IMR-90 (cell line): ENCODE data around the gene DCP1A. TPM values are rescaled to one million over a fixed set of nuclear protein-coding genes. Genes with fewer than 3 reads are reported as not detected.
A peak's percentile ranks its signal among the peaks of the same experiment; 100 is the strongest.

Source experiments
- ATAC-seq: fragments of 200-7000 bp; cut with Tn5 transposase; 2 replicates; pipeline ENCODE4 v1.9.1; 2020; ENCODE audit warnings: low read depth, mild to moderate bottlenecking, moderate library complexity
- BruUV-seq: library from RNA; stranded (reverse); fragments of 400-500 nt; replicated peaks from 2 replicates; lab custom pipeline; 2021; lab: Mats Ljungman, UMichigan
- CTCF ChIA-PET: fragments of 300-600 bp; formaldehyde crosslinking; extraction: SDS; loops from one replicate; lab custom pipeline; 2021; ENCODE audit warnings: antibody characterized with exemption; lab: Yijun Ruan, JAX
- POLR2A ChIA-PET: fragments of 300-600 bp; sonication (Branson Sonifier 250); formaldehyde crosslinking; loops from one replicate; lab custom pipeline; 2022; ENCODE audit warnings: antibody characterized with exemption; ENCODE audit not compliant: unreplicated experiment; lab: Charles Lee
- DNase-seq: peaks from one replicate; pipeline ENCODE4 v3.0.0; 2013
- H2AFZ ChIP-seq: replicated peaks from 2 replicates; pipeline ENCODE3; 2013; ENCODE audit warnings: low read length, mild to moderate bottlenecking; ENCODE audit not compliant: poor library complexity
- H2AK5ac ChIP-seq: 2 replicates; pipeline ENCODE4 v1.6.1; 2013; ENCODE audit warnings: low read depth, low read length, inconsistent platforms
- H2AK9ac ChIP-seq: replicated peaks from 2 replicates; pipeline ENCODE3; 2013; ENCODE audit warnings: mild to moderate bottlenecking, low read depth, low read length, moderate library complexity; ENCODE audit not compliant: poor library complexity
- H2BK120ac ChIP-seq: 2 replicates; pipeline ENCODE4 v1.6.1; 2013; ENCODE audit warnings: low read depth, low read length, inconsistent platforms
- H2BK15ac ChIP-seq: 3 replicates; pipeline ENCODE4 v1.6.1; 2013; ENCODE audit warnings: low read depth, low read length, inconsistent platforms
- H2BK20ac ChIP-seq: 2 replicates; pipeline ENCODE4 v1.6.1; 2013; ENCODE audit warnings: low read depth, mild to moderate bottlenecking, inconsistent platforms, low read length, moderate library complexity
- H2BK5ac ChIP-seq: 2 replicates; pipeline ENCODE4 v1.6.1; 2013; ENCODE audit warnings: mild to moderate bottlenecking, low read depth, low read length, inconsistent platforms; ENCODE audit not compliant: poor library complexity, severe bottlenecking
- H3K14ac ChIP-seq: replicated peaks from 2 replicates; pipeline ENCODE4 v1.6.1; 2013; ENCODE audit warnings: low read depth, low read length, inconsistent platforms
- H3K18ac ChIP-seq: 2 replicates; pipeline ENCODE4 v1.6.1; 2013; ENCODE audit warnings: low read depth, low read length, control low read depth
- H3K23ac ChIP-seq: 2 replicates; pipeline ENCODE4 v1.6.1; 2013; ENCODE audit warnings: low read depth, low read length, inconsistent platforms
- H3K27ac ChIP-seq: 2 replicates; pipeline ENCODE4 v1.5.1; 2013; ENCODE audit warnings: mild to moderate bottlenecking, control low read depth, low read length; ENCODE audit not compliant: insufficient read depth
- H3K27me3 ChIP-seq: 2 replicates; pipeline ENCODE4 v1.6.1; 2013; ENCODE audit warnings: low read length; ENCODE audit not compliant: control insufficient read depth, insufficient read depth
- H3K36me3 ChIP-seq: 2 replicates; pipeline ENCODE4 v1.6.1; 2013; ENCODE audit warnings: low read length, mixed read lengths; ENCODE audit not compliant: control insufficient read depth, insufficient read depth
- H3K4ac ChIP-seq: 2 replicates; pipeline ENCODE4 v1.6.1; 2013; ENCODE audit warnings: low read depth, low read length, inconsistent platforms
- H3K4me1 ChIP-seq: 2 replicates; pipeline ENCODE4 v1.6.1; 2013; ENCODE audit warnings: low read length, mixed read lengths; ENCODE audit not compliant: control insufficient read depth, insufficient read depth
- H3K4me2 ChIP-seq: 2 replicates; pipeline ENCODE4 v1.6.1; 2013; ENCODE audit warnings: low read depth, mild to moderate bottlenecking, control low read depth, low read length, moderate library complexity
- H3K4me3 ChIP-seq: 2 replicates; pipeline ENCODE4 v1.5.1; 2013; ENCODE audit warnings: low read depth, mild to moderate bottlenecking, control low read depth, low read length, moderate library complexity; ENCODE audit not compliant: insufficient read depth
- H3K56ac ChIP-seq: 2 replicates; pipeline ENCODE4 v1.6.1; 2013; ENCODE audit warnings: low read length, inconsistent platforms; ENCODE audit not compliant: insufficient read depth; ENCODE audit errors: extremely low read depth
- H3K79me1 ChIP-seq, 2 experiments: 2 replicates each; pipeline ENCODE4 v1.6.1; 2013; ENCODE audit warnings: low read length in 2 of 2, inconsistent platforms in 1 of 2, low read depth in 1 of 2
- H3K9ac ChIP-seq: 2 replicates; pipeline ENCODE4 v1.6.1; 2013; ENCODE audit warnings: low read depth, low read length, control low read depth
- H3K9me1 ChIP-seq: 2 replicates; pipeline ENCODE4 v1.6.1; 2013; ENCODE audit warnings: low read length, inconsistent platforms; ENCODE audit not compliant: insufficient read depth
- H3K9me3 ChIP-seq: 2 replicates; pipeline ENCODE4 v1.6.1; 2013; ENCODE audit warnings: low read length; ENCODE audit not compliant: control insufficient read depth, insufficient read depth
- H4K20me1 ChIP-seq: 2 replicates; pipeline ENCODE4 v1.6.1; 2013; ENCODE audit warnings: low read length, inconsistent platforms; ENCODE audit not compliant: insufficient read depth
- H4K5ac ChIP-seq: 2 replicates; pipeline ENCODE4 v1.6.1; 2013; ENCODE audit warnings: mild to moderate bottlenecking, low read depth, low read length, control low read depth
- H4K8ac ChIP-seq, 2 experiments: 2 replicates each; pipeline ENCODE4 v1.6.1; 2013; ENCODE audit warnings: low read depth in 2 of 2, low read length in 2 of 2, control low read depth in 1 of 2, inconsistent platforms in 1 of 2
- H4K91ac ChIP-seq: 2 replicates; pipeline ENCODE4 v1.6.1; 2013; ENCODE audit warnings: low read depth, low read length, inconsistent platforms; ENCODE audit not compliant: insufficient read depth
- WGBS, 2 experiments: methylation state at CpG; one replicate each; pipeline versions ENCODE4 v1.1.5 to v1.1.7; 2013; ENCODE audit warnings: missing lambda C conversion rate in 2 of 2; ENCODE audit not compliant: insufficient read length in 1 of 2; ENCODE audit errors: extremely low coverage in 2 of 2; 5-methylcytosine and 5-hydroxymethylcytosine counted together
- dilution Hi-C: fragments of 300-500 bp; cut with HindIII; formaldehyde crosslinking; loops from one replicate; pipeline ENCODE4 v1.14.3; 2018; ENCODE audit warnings: low sequenced_read_pairs; ENCODE audit not compliant: unreplicated experiment
- in situ Hi-C: fragments of 300-500 bp; cut with MboI; formaldehyde crosslinking; loops from 3 replicates; pipeline ENCODE4 v1.14.3; 2019; ENCODE audit warnings: low sequenced_read_pairs, inconsistent platforms, mixed read lengths
- intact Hi-C: fragments of 100-400 bp; cut with micrococcal nuclease; formaldehyde crosslinking; loops from 2 replicates; pipeline ENCODE4 v1.10.0; 2022
- polyA plus RNA-seq, 3 experiments: library from polyadenylated mRNA; depleted of rRNA; stranded (reverse); fragments of >200 nt; gene quantifications; 2 replicates each; pipeline ENCODE4 v1.2.3, GENCODE V29; 2012; ENCODE audit warnings: low replicate concordance in 1 of 3
- total RNA-seq: library from RNA; depleted of rRNA; stranded (reverse); fragments of >200 nt; gene quantifications from 2 replicates; pipeline ENCODE4 v1.2.3, GENCODE V29; 2012
- TF ChIP-seq, protein P1 (sequence below): fragments of 150-350 bp; IDR thresholded peaks from 2 replicates; pipeline ENCODE4 v1.6.1; 2016; ENCODE audit warnings: low read depth, mild to moderate bottlenecking, low read length, moderate library complexity, borderline replicate concordance

DCP1A gene
- total and polyA plus RNA-seq, 2 of the 4 experiments (the other 2 are of a cell fraction) = 13.2 to 30.1 TPM

GRCh38 chr3:53329897-53330296, 17.4 kb downstream of the DCP1A start:
- no peak overlapping the region for H3K27ac ChIP-seq
- H4K5ac ChIP-seq = no peak overlapping the region
- peaks cover 19% of the 10 kb centered on the region for H3K36me3 ChIP-seq
- H3K4me1 ChIP-seq = peaks cover 2% of the 10 kb centered on the region; the same call in 1 of the 2 replicates
- intact Hi-C loops = loop anchor here (2.0 kb wide), 1 partner anchor 15 kb away; no protein-coding TSS in a partner anchor
- H2BK5ac ChIP-seq = peak overlapping the region; percentile 26
- 0 out of 2 replicates have a peak, but pooled peaks cover 2% of the 10 kb centered on the region for H3K9me1 ChIP-seq
- no peak overlapping the region for H3K18ac ChIP-seq
- H3K79me1 ChIP-seq = peaks cover 21 to 44% of the 10 kb centered on the region in 2 experiments
- TF ChIP-seq, protein P1, sequence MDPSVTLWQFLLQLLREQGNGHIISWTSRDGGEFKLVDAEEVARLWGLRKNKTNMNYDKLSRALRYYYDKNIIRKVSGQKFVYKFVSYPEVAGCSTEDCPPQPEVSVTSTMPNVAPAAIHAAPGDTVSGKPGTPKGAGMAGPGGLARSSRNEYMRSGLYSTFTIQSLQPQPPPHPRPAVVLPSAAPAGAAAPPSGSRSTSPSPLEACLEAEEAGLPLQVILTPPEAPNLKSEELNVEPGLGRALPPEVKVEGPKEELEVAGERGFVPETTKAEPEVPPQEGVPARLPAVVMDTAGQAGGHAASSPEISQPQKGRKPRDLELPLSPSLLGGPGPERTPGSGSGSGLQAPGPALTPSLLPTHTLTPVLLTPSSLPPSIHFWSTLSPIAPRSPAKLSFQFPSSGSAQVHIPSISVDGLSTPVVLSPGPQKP = no peak
- no peak overlapping the region for H3K23ac ChIP-seq
- peaks cover 15% of the 10 kb centered on the region; the same call in 1 of the 2 replicates for H4K20me1 ChIP-seq
- BruUV-seq = no TSS peak
- no peak overlapping the region for H3K14ac ChIP-seq
- no peak overlapping the region for H3K9ac ChIP-seq
- H3K4me2 ChIP-seq = no peak overlapping the region
- no peaks in the 10 kb centered on the region for H3K27me3 ChIP-seq
- no peak overlapping the region for H3K4me3 ChIP-seq
- H3K4ac ChIP-seq = no peak overlapping the region
- no peak overlapping the region for H4K91ac ChIP-seq
- no peak overlapping the region for H2BK15ac ChIP-seq
- CTCF ChIA-PET = no interaction called here
- no peak overlapping the region for H2BK20ac ChIP-seq
- H2AFZ ChIP-seq = no peak overlapping the region
- no peak overlapping the region for H4K8ac ChIP-seq
- H2AK9ac ChIP-seq = no peak overlapping the region
- no CpG with 5 or more reads among the region's 1 CpG for WGBS, 2 experiments
- POLR2A ChIA-PET = no interaction called here
- dilution Hi-C loops = no loop called here
- in situ Hi-C loops = no loop called here
- no peak overlapping the region for H3K56ac ChIP-seq
- H2BK120ac ChIP-seq = no peak overlapping the region
- H2AK5ac ChIP-seq = no peak overlapping the region
- ATAC-seq = no peak
- H3K9me3 ChIP-seq = no peaks in the 10 kb centered on the region
- DNase-seq = no peak
